Body of pancreas (tissue), 4 donors: ENCODE measurements around the gene GPR12. TPM values are rescaled to one million over a fixed set of nuclear protein-coding genes. Genes with fewer than 3 reads are reported as not detected.

Experiments
- ATAC-seq: fragments of 150-250 bp; one replicate; pipeline ENCODE4 v1.9.1; 2016
- DNase-seq, 4 donors: peaks; one replicate each; pipeline ENCODE4 v3.0.0-alpha.2; 2019
- H3K27ac ChIP-seq, 4 donors: fragments of 200-600 bp; sonication (generic); 1 replicate in 3 of 4; 2 replicates in 1 of 4; pipeline versions ENCODE4 v1.5.1 to v1.6.1; 2016 to 2019; ENCODE audit warnings: mild to moderate bottlenecking in 1 of 4, mixed read lengths in 1 of 4, moderate library complexity in 1 of 4
- H3K27me3 ChIP-seq, 2 donors: fragments of 200-600 bp; sonication (generic); one replicate each; pipeline ENCODE4 v1.6.0; 2016; ENCODE audit warnings: mild to moderate bottlenecking in 1 of 2
- H3K36me3 ChIP-seq, 2 donors: fragments of 200-600 bp; sonication (generic); replicated peaks in 1 of 2; 2 replicates each; pipeline ENCODE4 v1.5.1; 2016; ENCODE audit warnings: low read depth in 2 of 2; ENCODE audit not compliant: insufficient read depth in 1 of 2
- H3K4me1 ChIP-seq: fragments of 200-600 bp; sonication (generic); one replicate; pipeline ENCODE4 v1.6.0; 2016
- H3K4me3 ChIP-seq, 2 donors: fragments of 200-600 bp; sonication (generic); 1 replicate in 1 of 2; 2 replicates in 1 of 2; pipeline ENCODE4 v1.5.1; 2016 to 2019
- H3K9me3 ChIP-seq, 3 donors: fragments of 200-600 bp; sonication (generic); 1 replicate in 2 of 3; 2 replicates in 1 of 3; pipeline ENCODE4 v1.5.1; 2016
- CTCF ChIP-seq, 7 experiments: fragments of 450-650 bp in 4 of 7; fragments of 200-600 bp in 3 of 7; sonication (generic) in 3 of 7; IDR thresholded peaks; one replicate each; pipeline ENCODE4 v1.5.1; 2016 to 2019; ENCODE audit warnings: antibody characterized with exemption in 7 of 7
- POLR2A ChIP-seq, 3 donors: fragments of 450-650 bp; IDR thresholded peaks; one replicate each; pipeline ENCODE4 v1.6.1; 2016; ENCODE audit warnings: antibody characterized with exemption in 3 of 3, mild to moderate bottlenecking in 2 of 3
- WGBS, 2 donors: methylation state at CpG; one replicate each; pipeline ENCODE4 v1.1.5; 2017; 5-methylcytosine and 5-hydroxymethylcytosine counted together
- intact Hi-C: fragments of 100-400 bp; cut with DNase I; formaldehyde crosslinking; loops from one replicate; pipeline ENCODE4 v1.15.1; 2023
- total RNA-seq, 2 donors: library from RNA; depleted of rRNA; stranded (reverse); fragments of >200 nt; gene quantifications; one replicate each; pipeline ENCODE4 v1.1.0, GENCODE V29; 2016

The GPR12 gene
- total RNA-seq, 2 donors from 2014 or later, result not detected

DNA sequence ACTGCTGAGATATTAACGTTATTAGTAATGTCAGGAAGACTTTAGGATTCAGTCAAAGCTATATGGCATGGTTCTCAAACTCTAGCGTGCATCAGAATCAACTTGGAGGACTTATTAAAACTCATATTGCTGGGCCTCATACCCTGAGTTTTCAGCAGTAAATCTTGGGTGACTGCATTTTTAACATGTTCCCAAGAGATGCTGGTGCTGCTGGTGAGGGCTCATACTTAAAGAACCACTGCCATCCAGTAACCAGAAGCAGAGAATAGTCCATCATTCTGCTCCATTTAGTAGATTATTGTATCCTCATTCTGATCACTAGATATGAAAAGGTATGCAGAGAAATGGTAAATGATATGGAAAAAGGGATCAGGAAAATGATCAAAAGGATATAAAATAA, 7.9 kb downstream of the GPR12 start:
- H3K27ac ChIP-seq, result no peak overlapping the region
- no peak for DNase-seq
- ATAC-seq, result no peak
- H3K9me3 ChIP-seq, result no peaks in the 10 kb centered on the region
- TF ChIP-seq POLR2A (IDR thresholded peaks at IDR 0.05) (no peak), CTCF (IDR thresholded peaks at IDR 0.05) (no peak)
- no peak overlapping the region for H3K4me3 ChIP-seq
- H3K36me3 ChIP-seq, result no peaks in the 10 kb centered on the region
- intact Hi-C loops, result no loop called here
- H3K4me1 ChIP-seq, result no peaks in the 10 kb centered on the region
- 46 to 58% methylated on average over 2 of the region's 2 CpGs for WGBS, 2 donors
- H3K27me3 ChIP-seq, result no peaks in the 10 kb centered on the region

- TF ChIP-seq CTCF (IDR thresholded peaks at IDR 0.05) (no peak), POLR2A (IDR thresholded peaks at IDR 0.05) (no peak)
- Histone ChIP-seq H3K36me3 (no peaks in the 10 kb centered on the region), H3K4me3 (no peak overlapping the region), H3K9me3 (no peaks in the 10 kb centered on the region), H3K27me3 (no peaks in the 10 kb centered on the region), H3K27ac (no peak overlapping the region), H3K4me1 (no peaks in the 10 kb centered on the region)
- WGBS, 2 donors, result 79 to 84% methylated on average over 3 of the region's 3 CpGs
- ATAC-seq (no peak), DNase-seq (no peak)
- intact Hi-C loops, result no loop called here
Measured at GRCh38 chr13:26749905-26750304, 10.7 kb downstream of the GPR12 start.

- H3K36me3 ChIP-seq, result no peaks in the 10 kb centered on the region
- H3K9me3 ChIP-seq, result no peaks in the 10 kb centered on the region
- H3K4me1 ChIP-seq, result no peaks in the 10 kb centered on the region
- intact Hi-C loops, result no loop called here
- no peak overlapping the region for H3K27ac ChIP-seq
- WGBS, 2 donors, result 23 to 24% methylated on average over 8 of the region's 8 CpGs
- DNase-seq (no peak), ATAC-seq (no peak)
- no peak overlapping the region for H3K4me3 ChIP-seq
- H3K27me3 ChIP-seq, result no peaks in the 10 kb centered on the region
- TF ChIP-seq POLR2A (IDR thresholded peaks at IDR 0.05) (no peak), CTCF (IDR thresholded peaks at IDR 0.05) (no peak)
Measured at GRCh38 chr13:26749285-26749684, 11.3 kb downstream of the GPR12 start.

- no peak for ATAC-seq
- no peaks in the 10 kb centered on the region for H3K9me3 ChIP-seq
- H3K27me3 ChIP-seq, result no peaks in the 10 kb centered on the region
- TF ChIP-seq CTCF (IDR thresholded peaks at IDR 0.05), result no peak
- TF ChIP-seq POLR2A (IDR thresholded peaks at IDR 0.05), result no peak
- H3K4me3 ChIP-seq, result no peak overlapping the region
- intact Hi-C loops, result no loop called here
- H3K36me3 ChIP-seq, result no peaks in the 10 kb centered on the region
- H3K4me1 ChIP-seq, result no peaks in the 10 kb centered on the region
- no peak for DNase-seq
- 37 to 38% methylated on average over 2 of the region's 2 CpGs for WGBS, 2 donors
- H3K27ac ChIP-seq, result no peak overlapping the region
Measured at GRCh38 chr13:26747706-26748105, 12.9 kb downstream of the GPR12 start.

GRCh38 chr13:26743971-26744370, 16.6 kb downstream of the GPR12 start:
- ATAC-seq, result no peak
- TF ChIP-seq CTCF (IDR thresholded peaks at IDR 0.05) (no peak), POLR2A (IDR thresholded peaks at IDR 0.05) (no peak)

More at GRCh38 chr13:26743971-26744370, 16.6 kb downstream of the GPR12 start:
- intact Hi-C loops, result no loop called here
- no peak overlapping the region for H3K4me3 ChIP-seq
- no peaks in the 10 kb centered on the region for H3K9me3 ChIP-seq
- peaks cover 0 to 5% of the 10 kb centered on the region in 2 donors for H3K27me3 ChIP-seq
- no peak for DNase-seq
- no peaks in the 10 kb centered on the region for H3K36me3 ChIP-seq
- 27 to 37% methylated on average over 7 of the region's 7 CpGs for WGBS, 2 donors
- H3K27ac ChIP-seq, result no peak overlapping the region
- H3K4me1 ChIP-seq, result no peaks in the 10 kb centered on the region
